ENCODE data around the gene SORBS2. TPM values are rescaled to one million over a fixed set of nuclear protein-coding genes. Genes with fewer than 3 reads are reported as not detected.

SORBS2 gene
- total RNA-seq, 4 donors from 2014 or later = 45.3 to 135 (median 76.2) TPM

DNA sequence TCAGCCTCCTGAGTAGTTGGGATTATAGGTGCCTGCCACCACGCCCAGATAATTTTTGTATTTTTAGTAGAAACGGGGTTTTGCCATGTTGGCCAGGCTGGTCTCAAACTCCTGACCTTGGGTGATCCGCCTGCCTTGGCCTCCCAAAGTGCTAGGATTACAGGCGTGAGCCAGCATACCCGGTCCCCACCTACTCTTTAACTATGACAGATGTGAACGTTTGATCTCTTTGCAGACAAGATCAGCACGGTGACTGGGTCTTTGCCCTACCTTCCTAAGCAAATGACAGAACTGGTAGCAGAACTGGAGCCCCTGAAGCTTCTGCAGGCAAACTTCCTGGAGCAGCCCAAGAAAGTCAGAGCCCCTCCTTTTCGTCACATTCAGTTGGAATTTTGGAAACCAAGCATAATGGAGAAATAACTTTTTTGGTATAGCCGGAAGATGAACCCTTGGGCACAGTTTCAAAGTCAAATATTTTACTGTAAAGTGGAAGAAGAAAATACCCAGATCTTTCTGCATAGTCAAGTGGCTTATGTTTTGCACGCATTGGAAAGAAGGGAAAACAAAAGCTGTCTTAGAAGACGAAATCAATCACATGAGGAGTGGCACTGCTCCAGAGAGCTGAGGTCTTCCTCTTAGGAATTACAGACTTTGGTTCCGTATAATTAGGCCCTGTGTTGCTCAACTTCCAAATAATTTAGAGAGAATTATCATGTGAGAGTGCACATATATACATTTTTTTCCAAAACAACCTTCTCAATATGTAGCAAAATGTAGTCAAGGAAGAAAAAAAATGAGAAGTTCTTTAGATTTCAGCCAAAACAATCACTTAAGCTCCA, 90.6 kb downstream of the SORBS2 start:
- peak in 1 of 2 donors; percentile 53 for DNase-seq (ENCODE audit: low spot score in 2 of 2)
- Histone ChIP-seq H3K4me3 (no peak overlapping the region), H3K9me3 (no peaks in the 10 kb centered on the region), H3K4me1 (peaks cover 0 to 39% (median 0%) of the 10 kb centered on the region in 4 donors), H3K27ac (peak overlapping the region; percentile 38 to 83 (median 52)), H3K27me3 (no peaks in the 10 kb centered on the region), H3K36me3 (no peaks in the 10 kb centered on the region)
- TF ChIP-seq POLR2A (IDR thresholded peaks at IDR 0.05) (no peak), EP300 (IDR thresholded peaks at IDR 0.05) (peak in 1 of 2 donors; percentile 62)
- TF ChIP-seq, protein P1, sequence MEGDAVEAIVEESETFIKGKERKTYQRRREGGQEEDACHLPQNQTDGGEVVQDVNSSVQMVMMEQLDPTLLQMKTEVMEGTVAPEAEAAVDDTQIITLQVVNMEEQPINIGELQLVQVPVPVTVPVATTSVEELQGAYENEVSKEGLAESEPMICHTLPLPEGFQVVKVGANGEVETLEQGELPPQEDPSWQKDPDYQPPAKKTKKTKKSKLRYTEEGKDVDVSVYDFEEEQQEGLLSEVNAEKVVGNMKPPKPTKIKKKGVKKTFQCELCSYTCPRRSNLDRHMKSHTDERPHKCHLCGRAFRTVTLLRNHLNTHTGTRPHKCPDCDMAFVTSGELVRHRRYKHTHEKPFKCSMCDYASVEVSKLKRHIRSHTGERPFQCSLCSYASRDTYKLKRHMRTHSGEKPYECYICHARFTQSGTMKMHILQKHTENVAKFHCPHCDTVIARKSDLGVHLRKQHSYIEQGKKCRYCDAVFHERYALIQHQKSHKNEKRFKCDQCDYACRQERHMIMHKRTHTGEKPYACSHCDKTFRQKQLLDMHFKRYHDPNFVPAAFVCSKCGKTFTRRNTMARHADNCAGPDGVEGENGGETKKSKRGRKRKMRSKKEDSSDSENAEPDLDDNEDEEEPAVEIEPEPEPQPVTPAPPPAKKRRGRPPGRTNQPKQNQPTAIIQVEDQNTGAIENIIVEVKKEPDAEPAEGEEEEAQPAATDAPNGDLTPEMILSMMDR (IDR thresholded peaks at IDR 0.05) = no peak
- WGBS, 2 donors = 24 to 36% methylated on average over 12 of the region's 12 CpGs

DNA sequence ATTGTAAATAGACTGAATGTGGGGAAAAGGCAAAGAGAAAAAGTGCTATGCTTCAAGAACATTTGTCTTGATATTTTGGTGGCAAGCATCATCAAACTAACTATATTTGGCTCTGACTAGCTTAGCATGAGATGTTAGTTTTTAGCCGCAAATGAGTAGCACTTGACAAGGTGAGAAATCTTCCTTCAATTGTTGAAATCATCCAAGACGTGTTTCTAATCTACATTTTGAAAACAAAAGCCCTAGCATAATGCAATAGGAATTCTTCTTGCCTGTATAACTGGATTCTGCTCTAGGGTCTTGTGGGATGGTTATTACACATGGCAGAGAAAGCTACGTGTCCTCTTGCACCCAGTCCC, 92.5 kb downstream of the SORBS2 start:
- Histone ChIP-seq H3K36me3 (no peaks in the 10 kb centered on the region), H3K27ac (no peak overlapping the region), H3K9me3 (no peaks in the 10 kb centered on the region), H3K4me1 (peaks cover 0 to 39% (median 0%) of the 10 kb centered on the region in 4 donors), H3K4me3 (no peak overlapping the region), H3K27me3 (no peaks in the 10 kb centered on the region)
- WGBS, 2 donors = 89 to 90% methylated on average over 3 of the region's 3 CpGs
- TF ChIP-seq POLR2A (IDR thresholded peaks at IDR 0.05) = no peak
- no peak for TF ChIP-seq EP300 (IDR thresholded peaks at IDR 0.05)
- TF ChIP-seq, protein P1 (IDR thresholded peaks at IDR 0.05) = no peak
- no peak for DNase-seq (ENCODE audit: low spot score in 2 of 2)

DNA sequence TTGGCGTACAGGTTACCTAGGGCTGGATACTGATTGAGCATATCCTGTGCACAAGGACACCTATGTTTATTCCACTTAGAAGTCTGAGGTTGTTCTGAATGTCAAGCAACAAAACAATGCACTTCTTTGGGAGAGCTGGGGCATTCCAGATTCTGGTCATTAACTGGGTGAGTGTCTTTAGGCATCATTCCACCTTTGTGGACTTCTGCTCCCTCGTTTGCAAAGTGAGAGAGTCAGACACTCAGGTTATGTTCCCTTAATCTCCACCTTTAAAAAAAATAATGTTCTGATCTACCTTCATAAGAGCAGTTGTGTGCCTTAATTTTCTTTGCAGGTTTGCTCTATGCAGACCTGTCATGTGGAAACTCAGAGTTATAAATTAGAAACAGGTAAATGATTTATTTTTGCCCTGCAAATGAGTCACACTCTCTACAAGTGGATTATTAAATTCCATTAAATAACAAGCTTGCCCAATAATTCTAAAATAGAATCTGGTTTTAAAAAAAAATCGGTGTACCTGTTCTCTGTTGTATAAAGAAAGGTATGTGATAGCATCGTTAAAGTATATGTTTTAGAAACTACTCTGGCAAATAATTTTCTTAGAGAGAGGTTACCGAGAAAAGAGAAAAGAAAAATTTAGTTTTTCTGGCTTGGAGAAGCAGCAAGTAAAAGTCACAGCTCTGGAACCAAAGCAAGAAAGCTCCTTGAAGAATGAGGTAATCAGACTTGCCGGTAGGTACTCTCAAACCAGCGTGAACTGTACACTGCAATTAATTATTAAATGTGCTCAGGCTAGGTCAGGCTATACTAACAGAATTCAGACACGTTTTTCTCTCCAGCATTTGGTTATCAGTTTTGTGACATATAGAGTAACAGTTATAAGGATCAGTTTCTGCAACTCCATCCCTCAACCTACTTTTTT, 93.2 kb downstream of the SORBS2 start:
- H3K4me3 ChIP-seq = no peak overlapping the region
- no peaks in the 10 kb centered on the region for H3K27me3 ChIP-seq
- 74 to 75% methylated on average over 8 of the region's 8 CpGs for WGBS, 2 donors
- DNase-seq (ENCODE audit: low spot score in 2 of 2) = no peak
- H3K27ac ChIP-seq = no peak overlapping the region
- TF ChIP-seq, protein P1 (IDR thresholded peaks at IDR 0.05) = no peak
- no peak for TF ChIP-seq EP300 (IDR thresholded peaks at IDR 0.05)
- H3K4me1 ChIP-seq = peaks cover 0 to 35% (median 0%) of the 10 kb centered on the region in 4 donors
- no peaks in the 10 kb centered on the region for H3K9me3 ChIP-seq
- no peaks in the 10 kb centered on the region for H3K36me3 ChIP-seq

DNA sequence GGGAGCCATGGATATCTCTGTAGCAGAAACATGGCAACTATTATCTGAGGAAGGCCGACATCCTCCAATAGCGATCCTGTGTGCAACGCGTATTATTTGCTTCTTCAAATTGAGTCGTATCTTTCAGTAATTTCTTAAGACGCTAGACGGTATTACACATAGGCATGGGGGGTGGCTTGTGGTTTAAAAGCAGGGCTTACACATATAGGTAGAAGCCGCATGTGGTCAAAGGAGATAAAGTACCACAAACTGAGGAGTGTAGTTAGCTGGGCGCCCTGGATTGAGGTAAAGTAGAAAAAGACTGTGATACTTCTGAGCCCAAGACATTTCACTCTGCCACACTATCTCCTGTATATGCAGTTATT, 94.6 kb downstream of the SORBS2 start:
- 89 to 90% methylated on average over 9 of the region's 9 CpGs for WGBS, 2 donors
- DNase-seq (ENCODE audit: low spot score in 2 of 2) = no peak
- Histone ChIP-seq H3K9me3 (no peaks in the 10 kb centered on the region), H3K27ac (no peak overlapping the region), H3K4me1 (peaks cover 0 to 26% (median 0%) of the 10 kb centered on the region in 4 donors), H3K27me3 (no peaks in the 10 kb centered on the region), H3K36me3 (no peaks in the 10 kb centered on the region), H3K4me3 (no peak overlapping the region)
- TF ChIP-seq POLR2A (IDR thresholded peaks at IDR 0.05) (no peak), EP300 (IDR thresholded peaks at IDR 0.05) (no peak)
- TF ChIP-seq, protein P1 (IDR thresholded peaks at IDR 0.05) = no peak

All from tibial nerve (tissue), 4 donors.